Lower lobe of right lung (tissue), 2 donors: ENCODE measurements around the gene OR5C1. TPM values are rescaled to one million over a fixed set of nuclear protein-coding genes. Genes with fewer than 3 reads are reported as not detected.

Experiments used
- ATAC-seq, 2 donors: fragments of 200-7000 bp; cut with Tn5 transposase; one replicate each; pipeline ENCODE4 v1.9.1; 2020 to 2022; ENCODE audit warnings: mild to moderate bottlenecking in 2 of 2, moderate library complexity in 2 of 2
- DNase-seq: peaks from one replicate; pipeline ENCODE4 v3.0.0-alpha.2; 2020
- H3K27ac ChIP-seq: fragments of 200-600 bp; one replicate; pipeline ENCODE4 v1.8.0; 2022
- H3K27me3 ChIP-seq: fragments of 200-600 bp; one replicate; pipeline ENCODE4 v1.8.0; 2022; ENCODE audit warnings: low read depth
- H3K36me3 ChIP-seq: fragments of 200-600 bp; one replicate; pipeline ENCODE4 v1.8.0; 2022; ENCODE audit warnings: mild to moderate bottlenecking
- H3K4me1 ChIP-seq: fragments of 200-600 bp; one replicate; pipeline ENCODE4 v1.8.0; 2022
- H3K4me3 ChIP-seq: fragments of 200-600 bp; one replicate; pipeline ENCODE4 v1.8.0; 2022; ENCODE audit warnings: mild to moderate bottlenecking
- H3K9me3 ChIP-seq: fragments of 200-600 bp; one replicate; pipeline ENCODE4 v1.8.0; 2022
- CTCF ChIP-seq: fragments of 200-600 bp; IDR thresholded peaks from one replicate; pipeline ENCODE4 v1.8.0; 2022; ENCODE audit warnings: antibody characterized with exemption, mild to moderate bottlenecking
- intact Hi-C: fragments of 100-400 bp; cut with DNase I; formaldehyde crosslinking; loops from one replicate; pipeline ENCODE4 v1.11.0; 2022
- total RNA-seq: library from RNA; stranded (reverse); fragmentation: NEBNext Ultra II Directional; extraction: Animal tissue kit (Norgen Biotek cat#: 25700); gene quantifications from one replicate; pipeline ENCODE4 v1.2.1, GENCODE V29; 2021
- donor health status: DM: no; HTN: yes; CAD: no; lungs with severe emphysema.

Gene OR5C1
- total RNA-seq, 1 donor from 2014 or later = not detected

GRCh38 chr9:122786338-122786737, 2.4 kb upstream of the OR5C1 start:
- intact Hi-C loops = no loop called here
- DNase-seq (no peak), ATAC-seq (no peak)
- Histone ChIP-seq H3K9me3 (no peaks in the 10 kb centered on the region), H3K4me3 (no peak overlapping the region), H3K27me3 (no peaks in the 10 kb centered on the region), H3K36me3 (no peaks in the 10 kb centered on the region), H3K27ac (no peak overlapping the region), H3K4me1 (no peaks in the 10 kb centered on the region)
- no peak for TF ChIP-seq CTCF

- no peak for TF ChIP-seq CTCF
- no peak overlapping the region for H3K4me3 ChIP-seq
- ATAC-seq (no peak), DNase-seq (no peak)
- intact Hi-C loops = no loop called here
- no peak overlapping the region for H3K27ac ChIP-seq
- H3K4me1 ChIP-seq = no peaks in the 10 kb centered on the region
- no peaks in the 10 kb centered on the region for H3K27me3 ChIP-seq
- no peaks in the 10 kb centered on the region for H3K36me3 ChIP-seq
- no peaks in the 10 kb centered on the region for H3K9me3 ChIP-seq
These were observed 718 bp downstream of the OR5C1 start for GRCh38 chr9:122789256-122790046.

- Histone ChIP-seq H3K4me1 (no peaks in the 10 kb centered on the region), H3K36me3 (no peaks in the 10 kb centered on the region), H3K27ac (no peak overlapping the region), H3K4me3 (no peak overlapping the region), H3K27me3 (no peaks in the 10 kb centered on the region), H3K9me3 (no peaks in the 10 kb centered on the region)
- no peak for TF ChIP-seq CTCF
- DNase-seq (no peak), ATAC-seq (no peak)
- intact Hi-C loops = no loop called here
These were observed 3.3 kb downstream of the OR5C1 start for GRCh38 chr9:122791872-122792669.

- no peak overlapping the region for H3K27ac ChIP-seq
- H3K9me3 ChIP-seq = no peaks in the 10 kb centered on the region
- no peak for TF ChIP-seq CTCF
- DNase-seq (no peak), ATAC-seq (no peak)
- H3K4me3 ChIP-seq = no peak overlapping the region
- no peaks in the 10 kb centered on the region for H3K36me3 ChIP-seq
- no peaks in the 10 kb centered on the region for H3K27me3 ChIP-seq
- intact Hi-C loops = no loop called here
- no peaks in the 10 kb centered on the region for H3K4me1 ChIP-seq
These were observed 8.8 kb downstream of the OR5C1 start for GRCh38 chr9:122797316-122798063.
